ENCODE measurements around the gene OR2A7.
"Not testable (repeated sequence)": the region's sequence is repeated elsewhere in the genome, so short reads cannot be mapped to it uniquely, and the experiment has no call there.

The OR2A7 gene

GRCh38 chr7:144264692-144265091 is at the start of gene OR2A7:
Gene OR2A7, minus strand, starts transcription at chr7:144264792. Its CDS starts 5,164 bp downstream, at chr7:144259628.
- DNase-seq (ENCODE audit: low read depth): not testable (repeated sequence)

GRCh38 chr7:144311872-144312469 is 47.4 kb upstream of the OR2A7 start, which contains the start of gene OR2A1:
Gene OR2A1, plus strand, starts transcription at chr7:144312419. Its CDS starts 5,706 bp downstream, at chr7:144318125.
- not testable (repeated sequence) for DNase-seq (ENCODE audit: low read depth)

GRCh38 chr7:144311218-144311617 is 46.6 kb upstream of the OR2A7 start:
- not testable (repeated sequence) for DNase-seq (ENCODE audit: low read depth)

GRCh38 chr7:144309702-144310101 is 45.1 kb upstream of the OR2A7 start:
- DNase-seq (ENCODE audit: low read depth): not testable (repeated sequence)

- DNase-seq (ENCODE audit: low read depth): not testable (repeated sequence)
These were observed 40.6 kb upstream of the OR2A7 start for GRCh38 chr7:144305156-144305555.

GRCh38 chr7:144303607-144304006 is 39.0 kb upstream of the OR2A7 start:
- not testable (repeated sequence) for DNase-seq (ENCODE audit: low read depth)

- DNase-seq (ENCODE audit: low read depth): not testable (repeated sequence)
These were observed 38.1 kb upstream of the OR2A7 start for GRCh38 chr7:144302578-144303303.

GRCh38 chr7:144293794-144294499 is 29.4 kb upstream of the OR2A7 start:
- not testable (repeated sequence) for DNase-seq (ENCODE audit: low read depth)

GRCh38 chr7:144292384-144293161 is 28.0 kb upstream of the OR2A7 start:
- not testable (repeated sequence) for DNase-seq (ENCODE audit: low read depth)

- DNase-seq (ENCODE audit: low read depth): not testable (repeated sequence)
These were observed 27.0 kb upstream of the OR2A7 start for GRCh38 chr7:144291607-144292006.

- DNase-seq (ENCODE audit: low read depth): not testable (repeated sequence)
These were observed 22.7 kb upstream of the OR2A7 start for GRCh38 chr7:144287171-144287784.

- not testable (repeated sequence) for DNase-seq (ENCODE audit: low read depth)
These were observed 19.1 kb upstream of the OR2A7 start for GRCh38 chr7:144283716-144284115.

- not testable (repeated sequence) for DNase-seq (ENCODE audit: low read depth)
These were observed 17.9 kb upstream of the OR2A7 start for GRCh38 chr7:144282490-144282889.

GRCh38 chr7:144281981-144282380 is 17.4 kb upstream of the OR2A7 start:
- DNase-seq (ENCODE audit: low read depth): not testable (repeated sequence)

GRCh38 chr7:144280010-144280409 is 15.4 kb upstream of the OR2A7 start:
- not testable (repeated sequence) for DNase-seq (ENCODE audit: low read depth)

- DNase-seq (ENCODE audit: low read depth): not testable (repeated sequence)
These were observed 10.7 kb upstream of the OR2A7 start for GRCh38 chr7:144275281-144275680.

- not testable (repeated sequence) for DNase-seq (ENCODE audit: low read depth)
These were observed 4.6 kb upstream of the OR2A7 start, which contains the start of gene CTAGE8 for GRCh38 chr7:144269188-144269587. Gene CTAGE8, minus strand, starts transcription at chr7:144269288. Its CDS starts 38 bp downstream, at chr7:144269250.

- DNase-seq (ENCODE audit: low read depth): not testable (repeated sequence)
These were observed 2.5 kb downstream of the OR2A7 start for GRCh38 chr7:144262128-144262527.

GRCh38 chr7:144259067-144259466 is 5.5 kb downstream of the OR2A7 start:
- DNase-seq (ENCODE audit: low read depth): not testable (repeated sequence)

GRCh38 chr7:144256112-144256511 is 8.5 kb downstream of the OR2A7 start:
- no peak for DNase-seq (ENCODE audit: low read depth)

- no peak for DNase-seq (ENCODE audit: low read depth)
These were observed 9.1 kb downstream of the OR2A7 start for GRCh38 chr7:144255471-144255897.
